Renal cortical epithelial cell (primary cell): ENCODE measurements around the gene NCKIPSD. TPM values are rescaled to one million over a fixed set of nuclear protein-coding genes. Genes with fewer than 3 reads are reported as not detected.
"Not testable (repeated sequence)": the region's sequence is repeated elsewhere in the genome, so short reads cannot be mapped to it uniquely, and the experiment has no call there.

Source experiments
- DNase-seq: peaks from one replicate; pipeline ENCODE4 v3.0.0-alpha.2; 2011; ENCODE audit warnings: low read depth
- total RNA-seq: library from RNA; depleted of rRNA; stranded (reverse); fragments of >200 nt; gene quantifications from 2 replicates; pipeline ENCODE4 v1.2.3, GENCODE V29; 2014

NCKIPSD gene
- 6.3 and 26.7 TPM in 2 replicates for total RNA-seq

- DNase-seq: no peak
Measured at GRCh38 chr3:48685603-48686511, at the start of gene NCKIPSD. Gene NCKIPSD, minus strand, starts transcription at chr3:48685915. Its CDS starts 108 bp downstream, at chr3:48685807.

- DNase-seq: not testable (repeated sequence)
Measured at GRCh38 chr3:48735075-48735767, 49.5 kb upstream of the NCKIPSD start.

- DNase-seq: not testable (repeated sequence)
Measured at GRCh38 chr3:48734541-48734940, 48.8 kb upstream of the NCKIPSD start.

GRCh38 chr3:48733752-48734518, 48.2 kb upstream of the NCKIPSD start:
- not testable (repeated sequence) for DNase-seq

GRCh38 chr3:48727511-48727910, 41.8 kb upstream of the NCKIPSD start:
- no peak for DNase-seq

GRCh38 chr3:48725185-48725855, 39.6 kb upstream of the NCKIPSD start:
- not testable (repeated sequence) for DNase-seq

GRCh38 chr3:48723725-48724124, 38.0 kb upstream of the NCKIPSD start:
- no peak for DNase-seq

GRCh38 chr3:48723293-48723692, 37.6 kb upstream of the NCKIPSD start:
- not testable (repeated sequence) for DNase-seq

- DNase-seq: peak; percentile 94
Measured at GRCh38 chr3:48716982-48717746, 31.4 kb upstream of the NCKIPSD start, which contains the start of gene IP6K2. Gene IP6K2, minus strand, starts transcription at chr3:48717221. Its CDS starts 21,930 bp downstream, at chr3:48695291.

- DNase-seq: no peak
Measured at GRCh38 chr3:48716508-48716981, 30.8 kb upstream of the NCKIPSD start.

- peak; percentile 80 for DNase-seq
Measured at GRCh38 chr3:48715174-48715800, 29.6 kb upstream of the NCKIPSD start.

GRCh38 chr3:48711727-48712126, 26.0 kb upstream of the NCKIPSD start:
- DNase-seq: no peak

- DNase-seq: peak; percentile 68
Measured at GRCh38 chr3:48709051-48709461, 23.3 kb upstream of the NCKIPSD start.

- peak; percentile 39 for DNase-seq
Measured at GRCh38 chr3:48708481-48708889, 22.8 kb upstream of the NCKIPSD start.

- DNase-seq: no peak
Measured at GRCh38 chr3:48707157-48707556, 21.4 kb upstream of the NCKIPSD start.

GRCh38 chr3:48702320-48702920, 16.7 kb upstream of the NCKIPSD start:
- DNase-seq: no peak

- DNase-seq: peak; percentile 51
Measured at GRCh38 chr3:48700731-48701405, 15.2 kb upstream of the NCKIPSD start.

- DNase-seq: no peak
Measured at GRCh38 chr3:48698891-48699290, 13.2 kb upstream of the NCKIPSD start.

GRCh38 chr3:48697952-48698351, 12.2 kb upstream of the NCKIPSD start:
- no peak for DNase-seq
